Stimulated activated CD4-positive, alpha-beta T cell treated with anti-CD3 and anti-CD28 coated beads, Interleukin-1b, Interleukin-23, amount 100 ng/mL, for 1 hour (primary cell): ENCODE results near the gene OTOGL.

Experiments used
- DNase-seq, 2 donors: peaks; one replicate each; pipeline ENCODE4 v3.0.0-alpha.2; 2020; ENCODE audit warnings: low read depth in 2 of 2

OTOGL gene

GRCh38 chr12:80099259-80099658 lies at the start of gene OTOGL:
Gene OTOGL, plus strand, starts transcription at chr12:80099537. Its CDS starts 109,895 bp downstream, at chr12:80209432.
- no peak for DNase-seq

- DNase-seq: no peak
Observed at GRCh38 chr12:80050236-80050635, 49.1 kb upstream of the OTOGL start.

GRCh38 chr12:80053051-80053790 lies 46.1 kb upstream of the OTOGL start:
- DNase-seq: no peak

GRCh38 chr12:80056232-80056631 lies 43.1 kb upstream of the OTOGL start:
- DNase-seq: no peak

- no peak for DNase-seq
Observed at GRCh38 chr12:80056845-80057244, 42.5 kb upstream of the OTOGL start.

- no peak for DNase-seq
Observed at GRCh38 chr12:80058586-80058985, 40.8 kb upstream of the OTOGL start.

- no peak for DNase-seq
Observed at GRCh38 chr12:80059102-80059501, 40.2 kb upstream of the OTOGL start.

GRCh38 chr12:80059875-80060274 lies 39.5 kb upstream of the OTOGL start:
- no peak for DNase-seq

- no peak for DNase-seq
Observed at GRCh38 chr12:80064269-80064668, 35.1 kb upstream of the OTOGL start.

- DNase-seq: no peak
Observed at GRCh38 chr12:80064951-80065350, 34.4 kb upstream of the OTOGL start.

- DNase-seq: no peak
Observed at GRCh38 chr12:80068173-80068572, 31.2 kb upstream of the OTOGL start.

- DNase-seq: peak in 1 of 2 donors; percentile 2
Observed at GRCh38 chr12:80083892-80084614, 15.3 kb upstream of the OTOGL start.

GRCh38 chr12:80086025-80086424 lies 13.3 kb upstream of the OTOGL start:
- no peak for DNase-seq

GRCh38 chr12:80087486-80088213 lies 11.7 kb upstream of the OTOGL start:
- DNase-seq: no peak

GRCh38 chr12:80100591-80100990 lies 1.3 kb downstream of the OTOGL start:
- no peak for DNase-seq

GRCh38 chr12:80101126-80101525 lies 1.8 kb downstream of the OTOGL start:
- no peak for DNase-seq

- no peak for DNase-seq
Observed at GRCh38 chr12:80107221-80107620, 7.9 kb downstream of the OTOGL start.

GRCh38 chr12:80116735-80117134 lies 17.4 kb downstream of the OTOGL start:
- DNase-seq: no peak

- no peak for DNase-seq
Observed at GRCh38 chr12:80118565-80119324, 19.4 kb downstream of the OTOGL start.

- DNase-seq: no peak
Observed at GRCh38 chr12:80120994-80121393, 21.7 kb downstream of the OTOGL start.

- no peak for DNase-seq
Observed at GRCh38 chr12:80121661-80122060, 22.3 kb downstream of the OTOGL start.
